ENCODE measurements around the gene PROX2.

Gene PROX2

DNA sequence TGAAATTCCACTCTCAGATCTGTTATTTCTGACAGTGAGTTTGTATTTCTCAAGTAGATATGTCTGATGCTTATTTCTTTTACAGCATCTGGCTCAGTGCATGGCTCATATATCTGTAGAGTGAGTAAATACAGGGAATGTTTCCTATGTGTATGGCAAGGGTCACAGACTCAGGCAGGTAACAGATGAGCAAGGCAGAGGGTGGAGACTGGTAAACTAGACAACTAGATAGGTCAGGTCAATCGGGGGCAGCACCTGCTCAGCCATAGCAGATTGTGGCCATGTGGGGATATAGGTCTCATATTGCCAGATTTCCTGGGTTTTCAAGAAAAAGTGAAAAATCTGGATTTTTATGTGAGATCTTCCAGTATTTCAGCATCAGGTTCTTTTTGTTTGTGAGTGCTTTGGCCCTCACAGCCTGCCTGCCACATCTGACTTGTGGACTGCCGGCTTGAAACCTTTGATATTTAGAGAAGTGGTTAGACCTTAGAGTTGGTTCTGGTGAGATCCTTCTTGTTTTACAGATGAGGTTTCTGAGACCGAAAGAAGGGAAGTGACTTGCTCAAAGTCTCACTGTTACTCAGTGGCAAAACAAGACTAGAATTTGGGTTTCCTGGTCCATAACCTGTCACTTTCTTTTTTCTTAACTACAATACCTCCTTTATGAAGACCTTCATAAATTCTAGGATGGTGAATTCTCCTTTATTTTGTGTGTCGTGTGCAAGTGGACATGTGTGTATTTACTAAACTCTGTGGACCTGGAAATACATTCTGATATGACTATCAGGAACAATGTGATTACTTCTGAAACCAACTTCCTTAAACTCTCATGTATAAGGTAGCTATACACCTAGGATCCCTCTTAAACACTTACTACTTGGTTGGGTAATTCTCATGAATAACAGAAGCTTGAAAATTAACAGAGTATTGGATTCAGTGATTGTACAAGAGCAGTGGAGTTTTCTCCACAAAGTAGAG, 34.4 kb downstream of the PROX2 start:
- no peak for DNase-seq

DNA sequence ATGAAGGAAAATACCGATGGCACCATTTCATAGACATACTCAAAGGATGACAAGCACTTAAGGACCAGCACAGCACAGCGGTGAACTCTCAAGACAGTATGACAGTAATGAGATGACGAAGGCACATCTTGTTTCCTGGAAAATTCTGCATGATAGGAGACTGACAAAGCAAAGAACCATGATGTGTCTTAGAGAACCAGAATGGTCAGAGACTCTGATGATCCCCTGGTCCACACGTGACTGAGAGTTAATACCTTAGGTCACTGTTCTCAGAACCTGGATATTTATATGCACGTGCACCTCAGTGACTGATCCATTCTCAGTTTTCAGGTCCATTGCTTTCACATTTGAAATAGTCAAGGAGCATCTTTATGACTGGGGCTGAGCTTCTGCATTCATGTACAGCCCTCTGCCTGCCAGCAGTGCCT, 35.3 kb downstream of the PROX2 start:
- DNase-seq = no peak

DNA sequence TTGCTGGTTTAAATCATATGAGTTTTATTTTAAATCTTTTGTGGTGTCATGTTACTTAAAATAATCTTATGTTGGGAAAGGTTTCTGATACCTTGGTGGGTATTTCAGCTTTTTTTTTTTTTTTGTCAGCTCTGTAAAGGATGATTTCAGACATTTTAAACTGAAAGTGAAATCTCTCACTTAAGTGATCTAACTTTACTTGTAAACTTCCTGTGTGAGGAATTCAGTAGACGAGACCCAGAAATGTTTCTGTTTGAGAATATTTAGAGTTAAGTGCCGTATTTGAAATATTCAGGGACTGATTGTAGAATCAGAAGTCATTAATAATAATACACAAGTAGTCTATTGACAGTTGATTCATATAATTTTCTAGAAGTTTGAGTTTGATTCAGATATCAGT, 37.8 kb downstream of the PROX2 start:
- DNase-seq = no peak

DNA sequence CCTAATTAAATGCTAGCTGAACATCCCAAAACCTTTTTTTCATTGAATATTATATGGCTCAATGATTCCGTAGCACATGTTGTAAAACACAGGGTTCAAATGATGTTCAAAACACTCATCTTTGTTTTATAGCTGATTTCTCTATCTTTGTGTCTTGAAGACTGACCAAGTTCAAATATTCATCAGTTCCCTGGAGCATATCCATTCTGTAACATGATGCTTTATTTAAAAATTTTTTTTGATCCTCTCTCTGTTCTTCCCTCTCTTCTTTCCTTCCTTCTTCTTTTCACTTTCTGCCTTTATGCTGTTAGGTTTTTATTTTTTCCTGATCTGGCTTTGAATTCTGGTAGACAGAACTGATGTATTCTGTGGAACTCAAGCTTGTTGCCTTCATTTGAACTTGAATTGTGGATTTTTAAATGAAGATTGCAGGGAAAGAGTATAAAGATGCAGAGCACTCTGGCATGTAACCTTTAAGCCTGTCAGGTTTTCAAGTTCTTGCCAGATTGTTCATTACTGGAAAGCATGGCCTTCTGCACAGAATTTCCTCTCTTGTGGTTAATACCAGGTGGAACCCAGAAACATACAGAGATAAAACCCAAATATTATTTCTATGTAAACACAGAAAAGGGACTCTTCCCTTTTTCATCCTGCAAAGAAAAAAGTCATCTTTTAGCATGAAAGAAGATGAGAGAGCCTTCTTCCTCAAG, 39.5 kb downstream of the PROX2 start:
- no peak for DNase-seq

DNA sequence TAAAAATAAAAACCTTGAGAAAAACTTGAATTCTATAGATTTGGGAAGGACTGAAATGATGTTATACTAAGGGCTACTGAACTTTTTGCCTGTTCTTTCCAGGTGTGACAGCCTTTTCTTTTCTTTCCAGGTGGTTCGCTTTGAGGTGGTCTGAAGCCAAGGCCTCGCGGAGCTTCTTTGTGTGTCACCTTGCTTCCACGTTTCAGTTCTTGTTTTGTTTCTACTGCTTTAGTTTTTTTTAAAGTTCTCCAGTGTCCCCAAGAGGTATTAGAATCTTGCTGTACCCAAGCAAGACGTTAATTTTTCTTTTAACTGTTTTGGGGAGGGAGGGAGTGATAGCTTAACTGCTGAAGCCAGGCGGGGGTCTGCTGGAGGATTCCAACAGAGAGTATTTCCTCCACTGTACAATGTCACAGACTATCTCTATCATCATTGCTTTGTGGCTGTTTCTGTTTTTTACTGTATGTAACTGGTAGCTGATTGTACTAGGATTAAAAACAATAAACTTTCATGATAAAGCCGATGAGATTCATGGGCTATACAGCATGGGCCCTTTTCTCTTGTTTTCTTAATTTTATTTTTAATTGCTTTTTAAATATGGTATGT, 40.2 kb downstream of the PROX2 start:
- DNase-seq = no peak

DNA sequence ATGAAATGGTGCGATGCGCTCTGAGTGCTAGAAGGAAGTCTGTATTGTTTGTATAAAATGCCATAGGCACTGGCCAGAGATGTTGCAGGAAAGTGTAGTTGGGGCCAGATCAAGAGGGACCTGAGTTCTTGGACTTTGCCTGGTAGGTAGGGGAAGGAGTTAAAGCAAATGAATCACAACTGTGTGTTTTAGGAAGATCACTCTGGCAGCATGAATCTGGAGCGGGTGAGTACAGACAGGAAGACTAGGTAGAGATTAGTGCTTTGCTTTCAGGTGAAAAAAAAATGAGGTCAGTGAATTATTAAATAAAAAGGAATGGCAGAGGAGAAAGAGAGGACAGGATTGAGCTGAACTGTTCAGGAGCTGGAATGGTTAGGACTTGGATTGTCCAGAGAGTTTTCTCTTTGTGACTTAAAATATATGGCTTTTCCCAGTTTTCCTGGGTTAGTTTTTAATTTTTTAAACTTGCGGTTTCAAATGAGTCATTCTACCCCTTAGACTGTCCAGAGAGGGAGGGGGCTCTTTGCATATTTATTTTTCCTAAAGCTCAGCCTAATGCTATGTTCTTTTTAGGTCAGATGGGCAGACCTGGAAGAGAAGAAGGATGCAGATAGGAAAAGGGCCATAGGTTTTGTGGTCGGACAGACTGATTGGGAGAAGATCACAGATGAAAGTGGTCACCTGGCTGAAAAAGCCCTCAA, 41.1 kb downstream of the PROX2 start:
- DNase-seq = no peak

DNA sequence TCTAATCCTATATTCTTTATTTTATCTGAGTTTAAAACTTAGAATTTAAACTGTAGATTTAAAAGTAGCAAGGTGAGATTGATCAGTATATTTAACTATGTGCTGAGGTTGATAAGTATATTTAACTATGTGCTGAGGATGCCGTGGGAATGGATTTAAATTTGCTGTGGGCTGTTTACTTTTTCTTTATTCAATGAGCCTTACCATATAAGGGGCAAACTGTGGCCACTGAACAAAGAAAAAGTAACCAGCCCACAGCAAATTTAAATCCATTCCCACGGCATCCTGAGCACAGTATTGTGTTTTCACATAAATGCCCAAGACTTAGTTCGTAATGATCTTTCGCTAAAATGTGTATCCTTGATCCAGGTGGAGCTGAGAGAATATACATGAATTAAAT, 43.1 kb downstream of the PROX2 start:
- DNase-seq = no peak

DNA sequence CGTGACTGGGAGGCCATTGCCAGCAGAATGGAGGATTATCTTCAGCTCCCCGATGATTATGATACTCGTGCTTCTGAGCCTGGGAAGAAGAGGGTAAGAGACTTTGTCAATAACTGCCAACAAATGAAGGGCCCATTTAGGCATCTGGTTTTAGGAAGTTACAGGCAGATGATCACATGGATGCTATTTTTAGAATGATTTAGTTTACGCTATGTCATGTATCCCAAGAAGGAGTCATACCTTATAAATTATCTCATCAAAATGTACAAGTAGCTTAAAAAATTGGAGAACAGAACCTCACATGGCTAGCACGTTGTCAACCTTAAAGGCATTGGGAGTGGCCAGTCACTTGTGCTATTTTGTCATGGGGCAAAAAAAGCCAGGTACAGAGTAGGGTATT, 46.7 kb downstream of the PROX2 start:
- no peak for DNase-seq

DNA sequence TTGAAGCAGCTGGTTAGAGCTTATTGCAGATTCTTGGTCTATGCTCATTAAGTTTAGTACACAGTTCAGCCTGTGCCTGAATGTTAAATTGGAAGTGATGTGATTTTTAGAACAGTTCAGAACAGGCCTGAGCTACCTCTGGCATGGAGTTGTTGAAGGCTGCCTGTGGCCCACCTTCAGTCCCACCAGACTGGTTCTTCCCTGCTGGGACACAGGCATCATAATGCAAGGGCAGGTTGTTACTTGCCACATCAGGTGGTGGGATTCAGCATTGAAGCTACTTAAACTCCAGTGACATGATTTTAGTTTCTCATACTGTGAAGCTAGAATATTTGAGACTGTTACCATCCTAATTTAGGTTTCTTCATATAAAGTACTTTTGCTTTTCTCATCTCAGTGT, 49.4 kb downstream of the PROX2 start:
- no peak for DNase-seq
